ENCODE results near the gene BNC2. TPM values are rescaled to one million over a fixed set of nuclear protein-coding genes. Genes with fewer than 3 reads are reported as not detected.

BNC2 gene
- total RNA-seq, 1 experiment from 2014 or later = 2.9 TPM

- no peak for TF ChIP-seq CTCF (conservative IDR thresholded peaks at IDR 0.05)
- TF ChIP-seq EZH2 (IDR thresholded peaks at IDR 0.05; ENCODE audit: low read depth) = no peak
- CTCF ChIA-PET = no interaction called here
Measured at GRCh38 chr9:16535555-16535954, 334.9 kb downstream of the BNC2 start.

GRCh38 chr9:16532681-16533450, 337.6 kb downstream of the BNC2 start:
- Histone ChIP-seq H3K27ac (no peak overlapping the region), H4K20me1 (ENCODE audit: insufficient read depth) (no peaks in the 10 kb centered on the region), H3K27me3 (ENCODE audit: insufficient read depth, low read depth) (no peaks in the 10 kb centered on the region), H3K4me1 (replicated peaks; ENCODE audit: insufficient read depth) (no peaks in the 10 kb centered on the region), H3F3A (ENCODE audit: insufficient read depth, low read depth) (no peaks in the 10 kb centered on the region), H3K9me3 (ENCODE audit: insufficient read depth, low read depth) (no peaks in the 10 kb centered on the region), H3K36me3 (ENCODE audit: low read depth) (no peaks in the 10 kb centered on the region), H3K4me3 (no peak overlapping the region), H2AFZ (no peak overlapping the region), H3K9me2 (ENCODE audit: insufficient read depth) (no peaks in the 10 kb centered on the region), H3K4me2 (no peak overlapping the region), H3K79me2 (ENCODE audit: low read depth) (no peaks in the 10 kb centered on the region)
- ChIA-PET POLR2A (ENCODE audit: unreplicated experiment) (no interaction called here), CTCF (no interaction called here)
- BruUV-seq (replicated peaks) = no TSS peak
- DNase-seq = no peak
- no peak for TF ChIP-seq CTCF (conservative IDR thresholded peaks at IDR 0.05)
- no peak for TF ChIP-seq EZH2 (IDR thresholded peaks at IDR 0.05; ENCODE audit: low read depth)
- intact Hi-C loops (cut with micrococcal nuclease; ENCODE audit: unreplicated experiment) = no loop called here

More at GRCh38 chr9:16535555-16535954, 334.9 kb downstream of the BNC2 start:
- Histone ChIP-seq H3K27me3 (ENCODE audit: insufficient read depth, low read depth) (no peaks in the 10 kb centered on the region), H3F3A (ENCODE audit: insufficient read depth, low read depth) (no peaks in the 10 kb centered on the region), H3K79me2 (ENCODE audit: low read depth) (no peaks in the 10 kb centered on the region), H3K27ac (no peak overlapping the region), H2AFZ (no peak overlapping the region), H3K4me3 (no peak overlapping the region), H3K9me2 (ENCODE audit: insufficient read depth) (no peaks in the 10 kb centered on the region), H3K36me3 (ENCODE audit: low read depth) (no peaks in the 10 kb centered on the region), H4K20me1 (ENCODE audit: insufficient read depth) (no peaks in the 10 kb centered on the region), H3K4me1 (replicated peaks; ENCODE audit: insufficient read depth) (no peaks in the 10 kb centered on the region), H3K9me3 (ENCODE audit: insufficient read depth, low read depth) (no peaks in the 10 kb centered on the region), H3K4me2 (no peak overlapping the region)
- BruUV-seq (replicated peaks) = no TSS peak
- DNase-seq = no peak
- intact Hi-C loops (cut with micrococcal nuclease; ENCODE audit: unreplicated experiment) = no loop called here
- POLR2A ChIA-PET (ENCODE audit: unreplicated experiment) = no interaction called here

DNA sequence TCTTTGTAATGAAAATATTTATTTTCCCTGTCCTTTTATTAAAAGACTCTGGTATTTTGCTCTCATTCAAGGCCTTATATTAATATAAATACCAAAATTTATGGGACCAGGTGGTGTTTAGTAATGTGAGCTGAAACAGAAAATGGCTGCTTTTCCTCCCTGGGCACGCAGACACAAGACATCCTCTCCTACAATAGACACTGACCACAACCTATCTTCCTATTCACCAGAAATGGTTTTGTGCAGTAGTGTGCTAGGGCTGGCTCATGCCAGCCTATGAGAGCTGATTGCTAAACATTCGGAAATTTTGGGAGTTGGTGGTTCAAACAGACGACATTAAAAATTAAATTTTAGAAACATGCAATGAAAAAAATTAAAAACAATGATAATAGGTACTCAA, 338.2 kb downstream of the BNC2 start:
- Histone ChIP-seq H3K4me2 (no peak overlapping the region), H3K36me3 (ENCODE audit: low read depth) (no peaks in the 10 kb centered on the region), H3K9me3 (ENCODE audit: insufficient read depth, low read depth) (no peaks in the 10 kb centered on the region), H3K9me2 (ENCODE audit: insufficient read depth) (no peaks in the 10 kb centered on the region), H3K27ac (no peak overlapping the region), H3K27me3 (ENCODE audit: insufficient read depth, low read depth) (no peaks in the 10 kb centered on the region), H2AFZ (no peak overlapping the region), H3K4me1 (replicated peaks; ENCODE audit: insufficient read depth) (no peaks in the 10 kb centered on the region), H3F3A (ENCODE audit: insufficient read depth, low read depth) (no peaks in the 10 kb centered on the region), H4K20me1 (ENCODE audit: insufficient read depth) (no peaks in the 10 kb centered on the region), H3K79me2 (ENCODE audit: low read depth) (no peaks in the 10 kb centered on the region), H3K4me3 (no peak overlapping the region)
- POLR2A ChIA-PET (ENCODE audit: unreplicated experiment) = no interaction called here
- intact Hi-C loops (cut with micrococcal nuclease; ENCODE audit: unreplicated experiment) = no loop called here
- no peak for TF ChIP-seq EZH2 (IDR thresholded peaks at IDR 0.05; ENCODE audit: low read depth)
- no peak for TF ChIP-seq CTCF (conservative IDR thresholded peaks at IDR 0.05)
- no TSS peak for BruUV-seq (replicated peaks)
- CTCF ChIA-PET = no interaction called here
- no peak for DNase-seq

Data from PC-9 (cell line).